Right ventricle myocardium superior (tissue), 1 donor: ENCODE data around the gene NCOR2. TPM values are rescaled to one million over a fixed set of nuclear protein-coding genes. Genes with fewer than 3 reads are reported as not detected.

Experiments
- ATAC-seq: fragments of 200-7000 bp; cut with Tn5 transposase; one replicate; pipeline ENCODE4 v1.9.1; 2020; ENCODE audit warnings: mild to moderate bottlenecking; ENCODE audit not compliant: poor library complexity
- DNase-seq: peaks from one replicate; pipeline ENCODE4 v3.0.0-alpha.2; 2020
- intact Hi-C: fragments of 100-400 bp; cut with DNase I; formaldehyde crosslinking; loops from one replicate; pipeline ENCODE4 v1.11.2; 2022
- total RNA-seq: library from RNA; stranded (reverse); fragmentation: NEBNext Ultra II Directional; extraction: Animal tissue kit (Norgen Biotek cat#: 25700); gene quantifications from one replicate; pipeline ENCODE4 v1.2.1, GENCODE V29; 2021
- donor health status: DM: no; HTN: yes; CAD: no; lungs with severe emphysema.

The NCOR2 gene
- total RNA-seq, 1 donor from 2014 or later: 133 TPM

- intact Hi-C loops: no loop called here
- DNase-seq: no peak
- no peak for ATAC-seq
Observed at GRCh38 chr12:124581307-124582107, 14.1 kb upstream of the NCOR2 start.

- ATAC-seq (no peak), DNase-seq (no peak)
- intact Hi-C loops: loop anchor here (10.0 kb wide), 1 partner anchor 95 kb away; no protein-coding TSS in a partner anchor
Observed at GRCh38 chr12:124579921-124580517, 12.6 kb upstream of the NCOR2 start.

- no peak for ATAC-seq
- intact Hi-C loops: loop anchor here (10.0 kb wide), 1 partner anchor 96 kb away; no protein-coding TSS in a partner anchor
- DNase-seq: no peak
Observed at GRCh38 chr12:124578854-124579253, 11.4 kb upstream of the NCOR2 start.

GRCh38 chr12:124578445-124578844, 11.0 kb upstream of the NCOR2 start:
- ATAC-seq (no peak), DNase-seq (no peak)
- intact Hi-C loops: loop anchor here (10.0 kb wide), 1 partner anchor 96 kb away; no protein-coding TSS in a partner anchor

GRCh38 chr12:124577986-124578385, 10.6 kb upstream of the NCOR2 start:
- DNase-seq: no peak
- no peak for ATAC-seq
- intact Hi-C loops: loop anchor here (10.0 kb wide), 1 partner anchor 97 kb away; no protein-coding TSS in a partner anchor

- intact Hi-C loops: loop anchor here (10.0 kb wide), 1 partner anchor 97 kb away; no protein-coding TSS in a partner anchor
- no peak for ATAC-seq
- DNase-seq: no peak
Observed at GRCh38 chr12:124577374-124577773, 10.0 kb upstream of the NCOR2 start.

GRCh38 chr12:124576061-124576650, 8.7 kb upstream of the NCOR2 start:
- intact Hi-C loops: loop anchor here (10.0 kb wide), 1 partner anchor 99 kb away; no protein-coding TSS in a partner anchor
- ATAC-seq (no peak), DNase-seq (no peak)

GRCh38 chr12:124573839-124574786, 6.7 kb upstream of the NCOR2 start:
- intact Hi-C loops: loop anchor here (10.0 kb wide), 1 partner anchor 101 kb away; no protein-coding TSS in a partner anchor
- no peak for ATAC-seq
- DNase-seq: no peak

- no peak for ATAC-seq
- intact Hi-C loops: loop anchor here (10.0 kb wide), 1 partner anchor 103 kb away; no protein-coding TSS in a partner anchor
Observed at GRCh38 chr12:124571556-124571955, 4.1 kb upstream of the NCOR2 start.

GRCh38 chr12:124570810-124571209, 3.4 kb upstream of the NCOR2 start:
- DNase-seq (no peak), ATAC-seq (no peak)
- intact Hi-C loops: loop anchor here (10.0 kb wide), 1 partner anchor 104 kb away; no protein-coding TSS in a partner anchor

More at GRCh38 chr12:124571556-124571955, 4.1 kb upstream of the NCOR2 start:
- no peak for DNase-seq

- DNase-seq: peak; percentile 74
Observed at GRCh38 chr12:124569375-124570148, 2.1 kb upstream of the NCOR2 start.

GRCh38 chr12:124568431-124569374, 1.3 kb upstream of the NCOR2 start:
- peak; percentile 54 for ATAC-seq
- DNase-seq: peak; percentile 85
- intact Hi-C loops: loop anchor here (5.0 kb wide), 1 partner anchor 199 kb away; no protein-coding TSS in a partner anchor

More at GRCh38 chr12:124569375-124570148, 2.1 kb upstream of the NCOR2 start:
- intact Hi-C loops: loop anchor here (5.0 to 10.0 kb wide), 2 partner anchors 105 to 198 kb away; no protein-coding TSS in a partner anchor
- ATAC-seq: no peak

GRCh38 chr12:124567673-124568373, 411 bp upstream of the NCOR2 start:
- DNase-seq: peak; percentile 98
- intact Hi-C loops: loop anchor here (5.0 kb wide), 1 partner anchor 199 kb away; no protein-coding TSS in a partner anchor
- peak; percentile 87 for ATAC-seq

- intact Hi-C loops: loop anchor here (5.0 kb wide), 1 partner anchor 201 kb away; no protein-coding TSS in a partner anchor
- ATAC-seq (peak; percentile 77), DNase-seq (peak; percentile 93)
Observed at GRCh38 chr12:124566161-124566996, 1.0 kb downstream of the NCOR2 start.
